HT1080 (cell line): ENCODE measurements around the gene SCN2B. TPM values are rescaled to one million over a fixed set of nuclear protein-coding genes. Genes with fewer than 3 reads are reported as not detected.

Experiments
- DNase-seq: peaks from one replicate; pipeline ENCODE4 v3.0.0-alpha.2; 2015; ENCODE audit warnings: low read depth
- small RNA-seq: library from RNA; depleted of rRNA; stranded (forward); fragments of <200 nt; gene quantifications from one replicate; pipeline ENCODE3, GENCODE V24; 2014
- total RNA-seq: library from RNA; depleted of rRNA; stranded (reverse); fragments of >200 nt; shearing (Covaris generic); gene quantifications from 2 replicates; pipeline ENCODE4 v1.2.3, GENCODE V29; 2014; rRNA removed

The SCN2B gene
- total RNA-seq, 1 experiment from 2014 or later: not detected

DNA sequence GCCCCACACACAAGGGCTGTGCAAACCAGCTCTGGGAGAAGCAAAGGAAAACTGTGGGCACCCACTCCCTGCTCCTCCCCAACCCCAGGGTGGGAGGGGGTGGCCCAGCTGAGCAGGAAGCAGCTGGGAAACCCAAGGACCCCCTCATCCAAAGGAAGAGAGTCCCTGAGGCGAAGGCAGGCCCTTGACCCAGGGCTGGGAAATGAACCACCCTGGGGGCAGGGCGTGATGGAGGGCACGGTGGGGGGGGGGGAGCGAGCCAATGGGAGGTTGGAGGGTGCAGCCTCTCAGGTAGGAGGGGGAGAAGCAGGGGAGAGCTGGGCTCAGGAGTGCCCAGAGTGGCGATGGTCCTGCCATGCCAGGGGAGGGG is 40.7 kb downstream of the SCN2B start:
- no peak for DNase-seq

DNA sequence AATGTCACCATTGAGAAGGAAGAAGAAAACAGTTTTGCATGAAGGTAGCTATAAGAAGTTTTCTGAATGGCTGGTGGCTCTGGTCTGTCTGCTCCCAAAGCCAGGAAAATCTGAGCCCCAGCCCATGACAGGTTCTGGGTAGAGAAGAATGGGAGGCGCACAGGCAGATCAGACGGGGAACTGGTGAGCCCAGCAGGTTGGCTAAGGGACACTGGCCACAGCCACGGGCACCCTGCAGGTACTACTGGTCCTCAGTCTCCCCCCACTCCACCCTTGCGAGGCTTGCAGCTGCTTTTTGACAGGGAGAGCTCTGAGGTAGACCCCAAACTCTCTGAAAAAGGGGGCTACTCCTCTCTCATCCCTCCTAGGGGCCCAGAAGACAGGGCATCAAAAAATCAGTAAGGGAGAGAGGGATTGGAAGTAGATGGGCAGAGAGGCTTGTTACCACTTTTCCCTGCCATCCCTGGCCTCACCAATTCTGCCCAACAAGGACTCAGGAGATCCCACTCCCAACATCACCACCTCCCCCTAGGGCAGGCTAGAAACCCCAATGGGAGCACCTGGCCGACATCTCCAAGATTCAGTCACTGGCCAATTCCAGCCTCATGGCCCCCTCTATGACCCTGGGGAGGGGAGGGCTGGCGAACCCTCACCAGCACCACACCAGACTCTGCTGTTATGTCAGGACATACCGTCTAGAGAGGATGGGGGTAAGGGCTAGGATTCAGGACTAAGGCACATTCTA is 41.2 kb downstream of the SCN2B start:
- DNase-seq: no peak

DNA sequence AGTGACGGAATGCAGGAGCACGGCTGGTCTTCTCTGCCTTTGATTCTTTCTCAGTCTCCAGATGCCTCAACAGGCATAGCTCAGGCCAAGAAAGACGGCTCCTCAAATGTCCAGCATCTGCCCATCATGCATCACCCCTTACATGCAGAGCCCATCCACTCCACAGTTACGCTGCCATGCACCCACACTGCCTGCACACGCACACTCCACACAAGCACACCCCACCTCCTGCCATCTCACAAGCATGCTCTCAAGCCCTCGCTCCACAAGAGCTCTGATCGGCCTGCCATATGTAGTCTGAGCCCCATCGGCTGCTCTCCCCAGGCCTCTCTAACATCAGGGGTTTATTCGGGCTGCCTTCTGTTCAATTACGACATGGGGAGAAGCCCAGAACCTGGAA is 42.6 kb downstream of the SCN2B start:
- DNase-seq: no peak

DNA sequence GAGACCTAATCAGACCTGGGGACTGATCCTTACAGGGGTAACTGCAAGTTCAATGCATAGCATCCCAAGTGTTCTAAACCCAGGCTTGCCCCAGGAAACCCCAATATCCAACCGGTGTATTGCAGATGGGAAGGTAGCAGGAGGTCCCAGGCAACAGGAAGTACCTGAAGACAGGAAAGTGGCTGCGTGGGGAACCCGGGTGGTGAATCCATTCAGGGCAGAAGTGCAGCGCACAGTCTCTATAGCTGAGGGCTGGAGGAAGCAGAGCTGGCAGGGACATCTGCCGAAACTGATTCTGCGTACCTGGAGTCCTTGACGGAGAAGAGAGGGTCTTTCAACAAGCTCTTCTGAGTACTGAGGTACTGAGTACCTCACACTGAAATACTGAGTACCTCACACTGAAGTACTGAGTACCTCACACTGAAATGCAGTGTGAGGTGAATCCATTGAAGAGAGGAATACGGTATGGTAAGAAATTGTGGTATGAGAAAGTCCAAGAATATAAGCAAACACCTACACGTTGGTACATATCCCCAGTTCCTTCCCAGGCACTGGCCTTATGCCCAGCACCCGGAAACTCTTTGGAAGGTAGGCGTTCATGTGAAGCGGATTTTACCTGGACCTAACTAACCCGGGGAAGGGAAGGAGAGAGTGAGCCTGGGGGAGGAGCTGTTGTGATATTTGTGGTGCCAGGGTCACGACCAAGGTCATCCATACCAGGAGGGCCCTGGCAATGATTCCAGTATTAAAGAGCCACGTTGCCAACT is 43.9 kb downstream of the SCN2B start:
- no peak for DNase-seq

DNA sequence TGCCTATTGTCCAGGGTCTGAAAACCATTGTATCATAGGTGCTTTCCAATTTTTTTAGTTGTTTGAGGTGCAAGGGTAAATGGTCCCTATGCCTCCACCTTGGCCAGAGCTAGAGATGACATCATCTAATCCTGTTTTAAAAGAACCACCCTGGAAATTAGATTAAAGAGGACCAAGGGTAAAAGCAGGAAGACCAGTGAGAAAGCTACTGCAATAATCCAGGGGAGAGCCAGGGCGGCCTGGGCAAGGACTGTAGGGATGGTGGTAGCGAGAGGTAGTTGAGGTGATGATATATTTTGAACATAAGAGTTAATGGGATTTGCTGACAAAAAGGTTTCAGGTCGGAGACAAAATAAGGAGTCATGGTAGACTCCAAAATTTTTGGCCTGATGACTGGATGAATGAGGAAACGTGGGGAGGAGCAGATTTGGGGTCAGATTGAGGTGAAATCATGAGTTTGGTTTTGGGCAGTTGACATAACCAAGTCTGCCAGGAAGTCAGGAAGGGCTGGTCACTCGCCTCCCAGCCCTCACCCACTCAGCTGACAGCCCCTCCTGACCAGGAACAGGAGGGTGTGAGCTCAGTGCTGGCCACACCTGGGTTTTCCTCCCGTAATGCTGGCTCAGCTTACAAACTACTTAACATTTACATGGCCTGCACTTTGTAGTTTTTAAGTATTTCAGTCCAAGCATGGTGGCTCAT is 46.8 kb downstream of the SCN2B start:
- DNase-seq: no peak

DNA sequence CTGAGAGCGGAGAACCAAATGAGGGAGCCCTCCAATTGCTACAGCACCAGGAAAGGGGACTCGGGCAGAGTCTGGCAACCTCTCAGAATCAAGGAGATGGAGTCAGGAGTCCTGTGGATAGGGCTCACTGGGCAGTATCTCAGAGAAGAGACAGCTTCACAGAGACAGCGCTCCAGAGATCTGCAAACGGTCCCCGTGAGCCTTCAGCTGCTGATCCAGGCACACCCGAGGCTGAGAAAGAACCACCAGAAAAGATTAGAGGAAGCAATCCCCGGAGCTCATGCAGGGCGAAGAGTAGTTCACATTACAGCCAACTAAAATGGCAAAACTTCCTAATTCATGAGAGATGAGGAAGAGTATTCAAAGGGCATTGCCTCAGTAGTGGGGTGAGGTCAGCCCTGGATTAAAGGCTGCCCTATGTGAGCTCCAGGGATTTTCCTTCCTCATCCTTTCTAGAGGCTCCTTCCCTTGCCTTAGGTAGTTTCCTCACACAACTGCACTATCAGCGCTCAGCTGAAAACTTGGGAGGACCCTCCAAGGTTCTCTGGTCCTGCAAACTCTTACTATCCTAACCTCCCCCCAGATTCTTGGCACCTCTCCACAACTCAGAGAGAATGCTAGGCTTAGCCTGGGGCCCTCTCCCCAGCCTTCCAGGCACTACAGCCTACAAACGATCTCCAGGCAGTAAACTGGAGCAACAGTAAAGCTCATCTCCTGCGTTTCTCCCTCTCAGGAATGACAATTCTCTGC is 47.5 kb downstream of the SCN2B start:
- no peak for DNase-seq

DNA sequence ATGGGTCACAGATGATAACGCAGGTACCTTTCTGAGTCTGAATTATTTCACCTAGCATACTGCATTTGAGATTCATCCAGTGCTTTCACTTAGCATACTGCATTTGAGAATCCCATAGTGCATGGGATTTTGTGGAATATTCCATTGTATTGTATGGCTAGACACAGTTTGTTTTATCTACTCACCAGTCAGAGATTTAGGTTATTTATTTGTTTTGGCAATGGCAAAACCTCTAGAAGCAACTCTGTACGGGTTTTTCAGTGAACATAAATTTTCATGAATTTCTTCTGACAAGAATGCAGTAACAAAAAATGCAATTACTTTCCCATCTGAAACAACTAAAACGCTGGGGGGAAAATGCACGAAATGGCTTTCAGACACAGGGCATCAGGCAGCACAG is 48.1 kb downstream of the SCN2B start:
- DNase-seq: no peak

DNA sequence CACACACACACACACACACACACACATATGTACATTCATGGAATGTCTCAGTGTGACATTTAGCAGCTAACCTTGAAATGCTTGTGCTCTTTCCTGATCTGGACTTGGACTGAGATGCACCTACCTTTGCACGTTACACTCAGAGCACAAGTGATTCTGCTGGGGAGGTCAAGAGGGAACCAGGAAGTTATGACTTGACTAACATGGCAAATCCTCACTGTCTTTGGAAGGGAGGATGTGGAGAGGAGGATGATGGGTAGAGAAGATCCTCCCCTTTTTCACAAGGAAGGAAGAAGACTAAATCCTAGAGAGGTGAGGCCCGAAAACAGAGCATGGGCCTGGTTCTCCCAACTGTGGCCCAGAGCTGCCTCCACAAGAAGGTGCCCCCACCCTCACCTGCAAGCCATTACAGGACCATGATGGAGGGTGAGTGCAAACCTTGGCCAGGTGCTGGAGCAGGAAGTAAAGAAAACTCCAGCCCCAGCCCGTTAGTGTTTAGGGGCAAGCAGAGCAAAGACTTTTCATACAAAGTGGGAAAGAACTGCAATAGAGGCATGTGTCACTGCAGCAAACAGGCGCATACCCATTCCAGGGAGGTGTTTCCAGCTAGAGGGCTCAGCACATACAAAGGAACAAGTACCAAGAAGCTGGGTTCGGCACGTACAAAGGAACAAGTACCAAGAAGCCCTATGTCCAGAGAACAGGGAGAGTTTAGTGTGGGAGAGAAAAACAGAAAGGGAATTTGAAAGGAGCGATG is 50.2 kb downstream of the SCN2B start:
- DNase-seq: peak; percentile 71

DNA sequence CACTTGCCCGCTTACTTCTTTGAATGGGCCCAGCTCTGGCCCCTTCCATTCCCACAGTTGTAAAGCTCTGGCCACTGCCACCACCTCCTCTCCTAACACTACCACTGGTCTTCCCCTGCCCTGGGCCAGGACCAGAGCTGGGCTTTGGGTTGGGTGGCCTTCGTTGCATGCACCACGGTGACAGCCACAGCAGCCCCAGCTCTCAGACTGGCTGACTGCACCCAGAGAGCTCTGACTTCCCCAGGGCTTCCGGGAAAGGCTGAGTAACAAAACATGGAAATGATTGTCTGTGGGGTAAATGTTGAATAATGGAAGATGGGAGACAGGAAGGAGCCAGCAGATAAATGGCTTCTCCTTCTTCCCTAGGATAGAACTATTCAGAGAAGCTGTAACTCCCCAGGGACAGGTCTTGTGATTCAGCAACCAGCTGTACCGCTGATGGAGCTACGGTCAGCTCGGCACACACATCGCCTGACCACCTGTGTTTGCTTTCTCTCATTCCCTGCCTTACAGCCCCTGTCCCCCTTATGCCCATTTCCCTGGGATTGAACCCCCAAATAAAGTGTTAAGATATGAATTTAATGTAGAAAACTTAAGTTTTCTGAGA is 51.4 kb downstream of the SCN2B start:
- no peak for DNase-seq

DNA sequence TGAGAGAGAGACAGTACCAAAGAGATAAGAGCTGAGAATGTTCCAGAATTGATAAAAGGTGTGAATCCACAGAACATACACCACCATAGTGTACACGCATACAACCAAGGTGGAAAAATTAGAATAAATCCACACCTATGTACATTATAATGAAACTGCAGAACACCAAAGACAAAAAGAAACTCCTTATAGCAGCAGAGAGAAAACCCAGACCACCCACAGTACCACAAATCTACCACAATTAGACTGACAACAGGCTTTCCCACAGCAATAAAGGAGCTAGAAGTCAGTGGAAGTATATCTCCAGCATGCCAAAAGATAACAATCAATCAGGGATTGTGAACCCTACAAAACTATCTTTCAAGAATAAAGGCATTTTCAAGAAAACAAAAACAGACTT is 55.6 kb downstream of the SCN2B start:
- DNase-seq: no peak

DNA sequence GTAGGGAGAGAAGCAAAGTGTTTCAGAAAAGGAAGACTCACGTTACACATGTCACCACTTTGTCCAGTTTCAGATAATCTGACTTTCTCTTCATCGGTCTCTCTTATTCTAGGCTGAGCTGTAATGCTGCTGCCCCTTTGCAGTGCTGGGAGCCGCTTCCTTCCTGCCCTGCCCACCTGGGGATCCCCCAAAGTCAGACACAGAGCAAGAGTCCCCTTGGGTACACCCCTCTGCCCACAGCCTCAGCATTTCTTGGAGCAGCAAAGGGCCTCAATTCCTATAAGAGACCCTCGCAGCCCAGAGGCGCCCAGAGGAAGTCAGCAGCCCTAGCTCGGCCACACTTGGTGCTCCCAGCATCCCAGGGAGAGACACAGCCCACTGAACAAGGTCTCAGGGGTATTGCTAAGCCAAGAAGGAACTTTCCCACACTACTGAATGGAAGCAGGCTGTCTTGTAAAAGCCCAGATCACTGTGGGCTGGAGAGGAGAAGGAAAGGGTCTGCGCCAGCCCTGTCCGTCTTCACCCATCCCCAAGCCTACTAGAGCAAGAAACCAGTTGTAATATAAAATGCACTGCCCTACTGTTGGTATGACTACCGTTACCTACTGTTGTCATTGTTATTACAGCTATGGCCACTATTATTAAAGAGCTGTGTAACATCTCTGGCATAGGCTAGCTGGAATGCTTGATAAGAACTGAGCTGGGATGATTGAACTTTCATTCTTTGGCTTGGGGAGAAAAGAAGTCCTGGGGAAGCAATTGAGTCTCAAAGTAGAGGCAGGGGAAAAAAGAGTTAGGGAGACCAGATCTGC is 58.4 kb downstream of the SCN2B start:
- DNase-seq: no peak

DNA sequence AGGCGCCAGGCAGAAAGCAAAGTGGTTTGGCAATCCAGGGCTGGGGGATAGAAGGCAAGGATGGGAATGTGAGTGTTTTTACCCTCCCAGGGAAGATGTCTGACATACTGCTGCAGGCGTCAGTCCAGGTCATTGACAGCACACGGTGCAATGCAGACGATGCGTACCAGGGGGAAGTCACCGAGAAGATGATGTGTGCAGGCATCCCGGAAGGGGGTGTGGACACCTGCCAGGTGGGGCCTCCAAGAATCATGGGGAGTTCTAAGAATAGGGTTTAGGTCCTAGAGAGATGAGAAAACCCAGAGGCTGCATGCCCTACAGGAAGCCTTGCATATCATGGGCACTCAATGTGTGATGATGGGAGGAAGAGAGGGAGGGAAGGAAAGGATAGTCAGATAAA is 61.4 kb downstream of the SCN2B start:
- DNase-seq: no peak

DNA sequence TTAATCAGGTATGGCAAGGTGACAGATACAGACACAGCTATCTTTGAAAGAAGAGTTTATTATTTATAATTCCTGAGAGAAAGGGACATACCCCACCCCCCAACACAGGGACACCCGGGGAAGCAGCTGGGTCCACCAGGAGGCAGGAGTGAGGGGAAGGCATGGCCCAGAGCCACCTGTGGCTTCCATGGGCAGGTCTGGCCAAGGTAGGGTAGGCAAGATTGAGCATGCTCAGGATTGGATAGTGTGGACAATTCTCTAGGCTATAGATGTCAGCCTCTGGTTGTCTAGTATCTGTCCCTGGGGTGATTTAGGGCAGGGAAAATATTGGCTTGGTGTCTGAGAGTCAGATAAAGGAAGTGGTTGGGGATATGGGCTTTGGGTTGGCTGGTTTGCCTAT is 62.2 kb downstream of the SCN2B start:
- DNase-seq: no peak

DNA sequence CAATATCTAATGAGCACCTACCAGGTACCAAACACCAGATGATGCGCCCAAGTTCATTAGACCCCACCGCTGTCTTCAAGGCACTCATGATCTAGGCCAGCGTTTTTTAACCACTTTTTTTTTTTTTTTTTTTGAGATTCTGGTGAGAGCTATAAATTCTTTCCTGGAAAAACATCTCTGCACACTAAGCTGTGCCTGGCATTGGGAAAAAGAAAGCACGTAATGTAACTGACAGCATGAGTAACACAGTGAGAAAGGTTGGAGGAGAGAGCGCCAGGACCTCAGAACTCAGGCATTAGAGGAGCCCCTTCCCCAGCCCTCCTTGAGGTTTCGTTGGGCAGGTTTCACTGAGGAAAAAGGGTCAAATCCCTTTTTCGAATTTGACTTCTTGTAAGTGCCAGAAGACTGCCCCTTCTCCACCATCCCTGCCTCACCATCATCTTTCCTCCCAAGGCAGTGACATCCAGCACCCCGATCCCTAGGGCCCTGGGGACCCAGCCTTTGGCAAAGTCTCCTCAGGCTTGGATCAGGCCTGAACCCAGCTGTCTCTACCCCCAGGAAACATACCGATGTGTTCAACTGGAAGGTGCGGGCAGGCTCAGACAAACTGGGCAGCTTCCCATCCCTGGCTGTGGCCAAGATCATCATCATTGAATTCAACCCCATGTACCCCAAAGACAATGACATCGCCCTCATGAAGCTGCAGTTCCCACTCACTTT is 63.6 kb downstream of the SCN2B start:
- DNase-seq: no peak

Small RNA genes lying within 50 kb of the gene (small RNA-seq; reads per million reads assigned to genes)
- not detected for gene HSPE1P18

Other genes with a start within 250 kb of the SCN2B start
- gene TMPRSS13, start 247.2 kb downstream of the SCN2B start, total RNA-seq: not detected in 2 replicates
- gene IL10RA, start 190.2 kb downstream of the SCN2B start, total RNA-seq: not detected in 2 replicates
- not detected in 2 replicates for gene TMPRSS4, start 99.6 kb downstream of the SCN2B start, total RNA-seq
- not detected in 2 replicates for gene SMIM35, start 89.7 kb downstream of the SCN2B start, total RNA-seq
- not detected in 2 replicates for gene SCN4B, start 23.8 kb downstream of the SCN2B start, total RNA-seq
- gene JAML, start 48.4 kb upstream of the SCN2B start, total RNA-seq: not detected in 2 replicates
- 1.7 and 2.2 TPM in 2 replicates for gene MPZL3, start 75.7 kb upstream of the SCN2B start, total RNA-seq
- 2.6 and 5.6 TPM in 2 replicates for gene MPZL2, start 87.7 kb upstream of the SCN2B start, total RNA-seq
- gene CD3E, start 128.1 kb upstream of the SCN2B start, total RNA-seq: 0.42 TPM in 1 of 2 replicates, not detected in the other
- gene CD3D, start 166.1 kb upstream of the SCN2B start, total RNA-seq: 1.0 and 4.0 TPM in 2 replicates
- gene CD3G, start 167.7 kb upstream of the SCN2B start, total RNA-seq: not detected in 2 replicates
- gene UBE4A, start 183.0 kb upstream of the SCN2B start, total RNA-seq: 37.9 and 45.8 TPM in 2 replicates
- gene ATP5MG, start 225.0 kb upstream of the SCN2B start, total RNA-seq: 139 and 211 TPM in 2 replicates